Caco-2 (cell line): Measurements from ENCODE around the gene FAM90A26. TPM values are rescaled to one million over a fixed set of nuclear protein-coding genes. Genes with fewer than 3 reads are reported as not detected.
"Not testable (repeated sequence)": the region's sequence is repeated elsewhere in the genome, so short reads cannot be mapped to it uniquely, and the experiment has no call there.

ENCODE experiments used
- BruUV-seq: library from RNA; stranded (reverse); fragments of 400-500 nt; replicated peaks from 2 replicates; lab custom pipeline; 2021; lab: Mats Ljungman, UMichigan
- CTCF ChIA-PET: fragments of 300-600 bp; sonication (Branson Sonifier 250); formaldehyde crosslinking; loops from one replicate; lab custom pipeline; 2022; ENCODE audit warnings: antibody characterized with exemption; lab: Charles Lee
- POLR2A ChIA-PET: fragments of 300-600 bp; sonication (Branson Sonifier 250); formaldehyde crosslinking; loops from one replicate; lab custom pipeline; 2022; ENCODE audit warnings: antibody characterized with exemption; lab: Charles Lee
- DNase-seq, 2 experiments: peaks; one replicate each; pipeline versions ENCODE4 v3.0.0 to v3.0.0-alpha.2; 2020 to 2022
- H3K27me3 ChIP-seq: replicated peaks from 2 replicates; pipeline ENCODE4 v1.6.0; 2011; ENCODE audit warnings: low read length; ENCODE audit not compliant: control insufficient read depth, insufficient read depth
- H3K36me3 ChIP-seq: 2 replicates; pipeline ENCODE4 v1.5.1; 2011; ENCODE audit warnings: low read length; ENCODE audit not compliant: control insufficient read depth, insufficient read depth
- H3K4me1 ChIP-seq: fragments of 250-450 bp; sonication (Bioruptor Pico); 2 replicates; pipeline ENCODE4 v1.5.1; 2020; ENCODE audit warnings: mild to moderate bottlenecking
- H3K4me3 ChIP-seq: 2 replicates; pipeline ENCODE4 v1.5.1; 2011; ENCODE audit warnings: low read depth, mild to moderate bottlenecking, control low read depth, low read length
- H3K9me3 ChIP-seq: fragments of 250-450 bp; sonication (Bioruptor Pico); 2 replicates; pipeline ENCODE4 v1.5.1; 2020; ENCODE audit warnings: mild to moderate bottlenecking, moderate library complexity
- H3K27ac Mint-ChIP-seq: one replicate; pipeline ENCODE4 v1.8.0; 2022; ENCODE audit warnings: mixed read lengths; ENCODE audit not compliant: unreplicated experiment
- H3K27me3 Mint-ChIP-seq: one replicate; pipeline ENCODE4 v1.8.0; 2022; ENCODE audit warnings: mixed read lengths; ENCODE audit not compliant: insufficient read depth, unreplicated experiment
- H3K36me3 Mint-ChIP-seq: one replicate; pipeline ENCODE4 v1.8.0; 2022; ENCODE audit warnings: mild to moderate bottlenecking, mixed read lengths; ENCODE audit not compliant: insufficient read depth, unreplicated experiment
- H3K4me1 Mint-ChIP-seq: one replicate; pipeline ENCODE4 v1.8.0; 2022; ENCODE audit warnings: low read depth, mixed read lengths; ENCODE audit not compliant: unreplicated experiment
- H3K4me3 Mint-ChIP-seq: one replicate; pipeline ENCODE4 v1.8.0; 2022; ENCODE audit warnings: mild to moderate bottlenecking, moderate library complexity, mixed read lengths; ENCODE audit not compliant: unreplicated experiment
- H3K9me3 Mint-ChIP-seq: one replicate; pipeline ENCODE4 v1.8.0; 2022; ENCODE audit warnings: mixed read lengths; ENCODE audit not compliant: unreplicated experiment
- intact Hi-C: fragments of 100-400 bp; cut with micrococcal nuclease; formaldehyde crosslinking; loops from one replicate; pipeline ENCODE4 v1.10.0; 2022; ENCODE audit not compliant: unreplicated experiment
- total RNA-seq: library from RNA; stranded (reverse); gene quantifications from 2 replicates; pipeline ENCODE4 v1.2.3, GENCODE V29; 2022

Gene FAM90A26
- total RNA-seq, 1 experiment from 2014 or later: not detected

- H3K4me1 ChIP-seq, DNase-seq, H3K4me3 ChIP-seq, H3K4me3 Mint-ChIP-seq, POLR2A ChIA-PET, H3K27me3 Mint-ChIP-seq, H3K27ac Mint-ChIP-seq, H3K36me3 Mint-ChIP-seq, BruUV-seq, CTCF ChIA-PET, H3K27me3 ChIP-seq, intact Hi-C loops, H3K4me1 Mint-ChIP-seq, H3K9me3 ChIP-seq, H3K36me3 ChIP-seq, H3K9me3 Mint-ChIP-seq: not testable (repeated sequence)
Observed at GRCh38 chr4:9165990-9166389, 4.2 kb upstream of the FAM90A26 start.

GRCh38 chr4:9210357-9210756, 40.1 kb downstream of the FAM90A26 start, which contains the start of gene USP17L10:
Gene USP17L10 (plus strand): TSS chr4:9210657. CDS start chr4:9210657, 0 bp downstream.
- H3K36me3 ChIP-seq, POLR2A ChIA-PET, H3K4me1 Mint-ChIP-seq, intact Hi-C loops, H3K36me3 Mint-ChIP-seq, H3K27ac Mint-ChIP-seq, H3K4me3 Mint-ChIP-seq, H3K4me1 ChIP-seq, DNase-seq, H3K9me3 Mint-ChIP-seq, H3K9me3 ChIP-seq, H3K27me3 ChIP-seq, CTCF ChIA-PET, H3K4me3 ChIP-seq, H3K27me3 Mint-ChIP-seq, BruUV-seq: not testable (repeated sequence)

GRCh38 chr4:9214701-9215100, 44.5 kb downstream of the FAM90A26 start:
- H3K27ac Mint-ChIP-seq, H3K4me1 ChIP-seq, H3K36me3 Mint-ChIP-seq, CTCF ChIA-PET, H3K9me3 Mint-ChIP-seq, POLR2A ChIA-PET, H3K4me1 Mint-ChIP-seq, H3K4me3 ChIP-seq, BruUV-seq, H3K27me3 Mint-ChIP-seq, H3K27me3 ChIP-seq, H3K36me3 ChIP-seq, H3K4me3 Mint-ChIP-seq, H3K9me3 ChIP-seq, intact Hi-C loops: not testable (repeated sequence)
- peak in 1 of 2 experiments; percentile 3 for DNase-seq

GRCh38 chr4:9215105-9215504, 44.9 kb downstream of the FAM90A26 start, which contains the start of gene USP17L11:
Gene USP17L11 (plus strand): TSS chr4:9215405. CDS start chr4:9215405, 0 bp downstream.
- BruUV-seq, H3K9me3 Mint-ChIP-seq, H3K4me3 ChIP-seq, H3K4me1 Mint-ChIP-seq, H3K27me3 Mint-ChIP-seq, H3K36me3 Mint-ChIP-seq, H3K4me1 ChIP-seq, H3K27ac Mint-ChIP-seq, intact Hi-C loops, H3K4me3 Mint-ChIP-seq, DNase-seq, POLR2A ChIA-PET, CTCF ChIA-PET, H3K36me3 ChIP-seq, H3K27me3 ChIP-seq, H3K9me3 ChIP-seq: not testable (repeated sequence)

GRCh38 chr4:9219852-9220251, 49.6 kb downstream of the FAM90A26 start, which contains the start of gene USP17L12:
Gene USP17L12 (plus strand): TSS chr4:9220152. CDS start chr4:9220152, 0 bp downstream.
- H3K9me3 Mint-ChIP-seq, H3K27me3 ChIP-seq, H3K27me3 Mint-ChIP-seq, H3K4me1 ChIP-seq, H3K4me1 Mint-ChIP-seq, DNase-seq, BruUV-seq, H3K4me3 Mint-ChIP-seq, intact Hi-C loops, POLR2A ChIA-PET, H3K4me3 ChIP-seq, H3K36me3 ChIP-seq, H3K9me3 ChIP-seq, H3K36me3 Mint-ChIP-seq, H3K27ac Mint-ChIP-seq, CTCF ChIA-PET: not testable (repeated sequence)

GRCh38 chr4:9224596-9224995, 54.4 kb downstream of the FAM90A26 start, which contains the start of gene USP17L13:
Gene USP17L13 (plus strand): TSS chr4:9224896. CDS start chr4:9224896, 0 bp downstream.
- H3K36me3 Mint-ChIP-seq, DNase-seq, H3K27me3 Mint-ChIP-seq, H3K4me3 ChIP-seq, intact Hi-C loops, CTCF ChIA-PET, H3K9me3 Mint-ChIP-seq, H3K27ac Mint-ChIP-seq, H3K4me3 Mint-ChIP-seq, H3K27me3 ChIP-seq, H3K36me3 ChIP-seq, H3K4me1 Mint-ChIP-seq, H3K9me3 ChIP-seq, POLR2A ChIA-PET, BruUV-seq, H3K4me1 ChIP-seq: not testable (repeated sequence)
